ENCODE data around the gene NRL. TPM values are rescaled to one million over a fixed set of nuclear protein-coding genes. Genes with fewer than 3 reads are reported as not detected.

The NRL gene
- total RNA-seq, 1 experiment from 2014 or later, result 1.3 TPM

GRCh38 chr14:24141097-24141880 is 26.5 kb upstream of the NRL start, which contains the start of gene EMC9 (continued):
- no peak for TF ChIP-seq ZNF532 (CRISPR knock-in tag; IDR thresholded peaks at IDR 0.05; ENCODE audit: borderline replicate concordance)
- TF ChIP-seq IRF1 (CRISPR knock-in tag; IDR thresholded peaks at IDR 0.05), result no peak
- TF ChIP-seq CBFB (CRISPR knock-in tag; IDR thresholded peaks at IDR 0.05; ENCODE audit: low read depth), result no peak
- peak; percentile 81; the same call in 1 of the 2 replicates for TF ChIP-seq EMX1 (CRISPR knock-in tag; IDR thresholded peaks at IDR 0.05)
- peak; percentile 27; the same call in 1 of the 2 replicates for TF ChIP-seq TP53 (CRISPR knock-in tag; IDR thresholded peaks at IDR 0.05)
- no peak; the same call in 1 of the 2 replicates for TF ChIP-seq ARID4B (CRISPR knock-in tag; IDR thresholded peaks at IDR 0.05; ENCODE audit: borderline replicate concordance)
- TF ChIP-seq ZNF317 (CRISPR knock-in tag; IDR thresholded peaks at IDR 0.05; ENCODE audit: borderline replicate concordance, low read depth), result no peak
- TF ChIP-seq ZNF138 (CRISPR knock-in tag; conservative IDR thresholded peaks at IDR 0.05), result 0 out of 2 replicates have a peak, but pooled peaks have one; percentile 59
- TF ChIP-seq OVOL2 (CRISPR knock-in tag; IDR thresholded peaks at IDR 0.05; ENCODE audit: borderline replicate concordance), result no peak
- peak; percentile 89 for TF ChIP-seq USF2 (CRISPR knock-in tag; IDR thresholded peaks at IDR 0.05)
- TF ChIP-seq NR2C2 (CRISPR knock-in tag; IDR thresholded peaks at IDR 0.05), result no peak
- TF ChIP-seq TCF7 (CRISPR knock-in tag; IDR thresholded peaks at IDR 0.05; ENCODE audit: low read depth), result 0 out of 2 replicates have a peak, but pooled peaks have one; percentile 37
- no peak for TF ChIP-seq PRRX2 (CRISPR knock-in tag; IDR thresholded peaks at IDR 0.05)
- no peak for TF ChIP-seq CDX4 (CRISPR knock-in tag; IDR thresholded peaks at IDR 0.05; ENCODE audit: borderline replicate concordance)
- TF ChIP-seq HMGA2 (CRISPR knock-in tag; IDR thresholded peaks at IDR 0.05), result no peak
- peak; percentile 18; the same call in 1 of the 2 replicates for TF ChIP-seq ETV6 (CRISPR knock-in tag; IDR thresholded peaks at IDR 0.05)
- TF ChIP-seq RORB (CRISPR knock-in tag; IDR thresholded peaks at IDR 0.05), result no peak
- TF ChIP-seq TEAD1 (CRISPR knock-in tag; IDR thresholded peaks at IDR 0.05), result no peak
- TF ChIP-seq ERG (CRISPR knock-in tag; IDR thresholded peaks at IDR 0.05), result no peak
- no peak for TF ChIP-seq ZNF671 (CRISPR knock-in tag; IDR thresholded peaks at IDR 0.05)
- TF ChIP-seq GRHL2 (CRISPR knock-in tag; IDR thresholded peaks at IDR 0.05; ENCODE audit: insufficient replicate concordance, severe bottlenecking), result no peak
- TF ChIP-seq CREM (CRISPR knock-in tag; IDR thresholded peaks at IDR 0.05), result peak; percentile 61
- no peak for TF ChIP-seq TEAD4 (CRISPR knock-in tag; IDR thresholded peaks at IDR 0.05)
- TF ChIP-seq GTF2I (CRISPR knock-in tag; conservative IDR thresholded peaks at IDR 0.05), result no peak
- TF ChIP-seq ATF2 (CRISPR knock-in tag; IDR thresholded peaks at IDR 0.05; ENCODE audit: borderline replicate concordance, low read depth), result peak; percentile 30; the same call in 1 of the 2 replicates
- no peak for TF ChIP-seq ATF1 (CRISPR knock-in tag; IDR thresholded peaks at IDR 0.05)
